HG02973 (cell line): ENCODE results near the gene PREX1.
"Not testable (repeated sequence)": the region's sequence is repeated elsewhere in the genome, so short reads cannot be mapped to it uniquely, and the experiment has no call there.

Experiments used
- ATAC-seq: cut with Tn5 transposase; IDR thresholded peaks from one replicate; pipeline ENCODE4 v1.9.1; 2021; ENCODE audit warnings: moderate library complexity; ENCODE audit not compliant: unreplicated experiment

The PREX1 gene

DNA sequence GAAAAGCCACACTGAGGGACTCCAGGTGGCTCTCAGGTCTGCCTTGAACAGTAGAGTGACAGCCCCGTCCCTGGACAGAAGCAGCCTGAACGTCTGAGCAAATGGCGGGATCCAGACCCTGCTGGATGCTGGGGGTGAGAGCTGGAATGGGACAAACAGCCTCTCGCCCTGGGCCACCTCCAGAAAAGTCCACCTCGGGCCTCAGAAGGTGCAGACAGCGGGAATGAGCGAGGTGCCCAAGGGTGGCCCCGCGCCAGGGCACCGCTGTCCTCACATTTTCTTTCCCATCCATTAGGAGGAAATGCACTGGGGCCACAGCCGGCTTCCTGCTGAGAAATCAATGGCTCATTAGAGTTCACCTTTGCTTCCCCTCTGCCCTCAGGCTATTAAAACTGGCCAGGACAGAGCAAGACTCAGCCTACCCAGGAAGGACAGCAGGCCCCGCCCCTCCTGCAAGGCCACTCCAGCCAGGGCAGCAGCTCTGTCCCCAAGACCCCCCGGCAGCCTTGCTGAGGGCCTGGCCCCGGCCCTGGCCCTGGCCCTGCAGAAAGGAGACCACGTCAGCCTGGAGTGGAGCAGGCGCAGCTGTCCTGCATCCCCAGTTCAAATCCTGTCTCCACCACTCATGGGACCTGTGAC, 229.4 kb downstream of the PREX1 start:
- ATAC-seq = not testable (repeated sequence)

DNA sequence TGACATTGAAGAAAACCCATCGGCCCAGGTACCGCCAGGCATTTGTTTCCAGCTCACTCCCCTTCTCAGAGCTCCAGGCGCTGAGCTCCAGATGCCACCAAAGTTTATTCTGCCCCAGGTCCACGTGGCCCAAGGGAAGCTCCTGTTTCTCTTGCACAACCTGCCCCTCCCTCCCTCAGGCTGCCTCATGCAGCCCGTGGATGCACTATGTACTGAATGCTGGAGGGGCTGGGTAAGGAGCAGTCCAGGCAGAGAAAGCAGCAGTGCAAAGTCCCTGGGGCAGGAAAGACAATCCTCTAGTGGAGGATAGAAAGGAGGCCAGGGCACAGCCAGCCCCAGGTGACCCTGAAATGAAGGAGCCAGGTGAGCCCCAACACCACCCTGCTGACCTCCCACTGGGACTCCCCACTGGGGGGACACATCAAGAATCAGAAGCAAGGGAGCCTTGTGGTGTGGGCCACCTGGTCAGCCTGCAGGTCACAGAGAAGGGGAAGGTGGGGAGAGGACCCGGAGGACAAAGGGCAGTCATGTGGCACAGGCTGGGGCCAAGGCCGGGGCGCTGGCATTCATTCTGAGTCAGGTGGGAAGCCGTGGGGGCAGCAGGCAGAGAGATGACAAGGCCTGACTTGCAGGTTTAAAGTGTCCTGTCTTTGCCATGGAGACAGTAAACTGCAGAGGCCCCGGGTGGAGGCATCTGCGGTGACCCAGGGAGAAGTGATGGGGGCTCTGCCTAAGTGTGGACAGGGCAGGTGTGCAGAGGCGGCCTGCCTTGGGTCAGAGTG, 230.1 kb downstream of the PREX1 start:
- no peak for ATAC-seq

DNA sequence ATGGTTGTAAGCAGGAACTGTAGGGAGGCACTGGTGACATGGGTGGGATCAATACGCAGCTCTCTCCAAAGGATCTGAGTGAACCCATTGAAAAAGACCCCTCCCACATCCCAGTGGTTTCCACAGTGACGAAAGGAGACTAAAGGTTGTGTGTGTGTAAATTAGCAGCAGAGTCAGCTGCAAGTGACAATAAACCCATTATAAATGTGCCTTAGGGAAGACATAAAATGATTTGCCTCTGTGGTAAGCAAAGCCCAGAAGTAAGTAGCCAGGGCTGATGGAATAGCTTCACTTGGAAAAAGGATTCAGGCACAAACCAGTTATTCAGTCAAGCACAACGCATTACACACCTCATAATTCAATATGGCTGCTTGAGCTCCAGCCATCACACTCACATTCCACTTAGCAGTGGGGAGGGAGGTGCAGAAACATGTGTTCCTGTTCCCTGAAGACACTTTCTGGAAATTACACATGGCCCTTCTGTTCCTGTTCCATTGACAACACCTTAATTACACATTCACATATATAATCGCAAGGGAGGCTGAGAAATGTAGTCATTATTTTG, 231.4 kb downstream of the PREX1 start:
- ATAC-seq = no peak

DNA sequence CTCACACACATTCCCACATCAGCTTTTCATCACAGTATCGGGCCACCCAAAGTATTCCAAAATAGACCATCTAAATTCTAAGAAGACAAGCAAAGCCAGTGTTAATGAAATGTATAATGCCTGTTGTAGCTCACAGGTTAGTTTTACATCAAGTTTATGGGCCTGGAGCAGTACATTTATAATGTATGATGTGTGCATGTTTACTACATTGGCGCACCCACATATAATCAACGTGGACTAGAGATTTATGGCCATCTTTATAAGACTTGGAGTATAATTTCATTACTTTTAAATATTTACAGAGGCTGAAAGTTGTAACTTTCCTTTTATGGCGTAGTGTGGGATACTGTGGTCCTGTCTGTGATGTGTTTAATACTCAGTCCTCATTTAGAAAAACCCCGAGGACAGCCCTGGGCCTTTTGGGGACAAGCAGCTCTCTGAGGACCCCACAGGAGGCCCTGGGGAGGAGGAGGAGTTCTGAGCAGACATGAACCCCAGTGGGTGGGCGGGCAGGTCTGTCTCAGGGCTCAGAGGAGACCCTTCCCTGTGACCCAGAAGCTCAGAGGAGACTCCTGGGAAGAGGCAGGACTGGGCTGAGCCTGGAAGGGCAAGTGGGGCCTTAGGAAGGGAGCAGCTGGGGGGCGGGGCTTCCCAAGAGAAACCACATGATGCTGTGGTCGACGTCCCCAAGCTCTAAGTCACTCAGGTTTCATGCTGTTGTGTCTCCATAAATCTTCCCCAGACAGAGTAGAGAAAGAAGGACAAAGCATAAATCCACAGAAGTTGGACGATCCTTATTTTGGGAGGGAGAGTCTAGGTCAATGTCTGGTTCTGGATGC, 232.1 kb downstream of the PREX1 start:
- ATAC-seq = no peak

DNA sequence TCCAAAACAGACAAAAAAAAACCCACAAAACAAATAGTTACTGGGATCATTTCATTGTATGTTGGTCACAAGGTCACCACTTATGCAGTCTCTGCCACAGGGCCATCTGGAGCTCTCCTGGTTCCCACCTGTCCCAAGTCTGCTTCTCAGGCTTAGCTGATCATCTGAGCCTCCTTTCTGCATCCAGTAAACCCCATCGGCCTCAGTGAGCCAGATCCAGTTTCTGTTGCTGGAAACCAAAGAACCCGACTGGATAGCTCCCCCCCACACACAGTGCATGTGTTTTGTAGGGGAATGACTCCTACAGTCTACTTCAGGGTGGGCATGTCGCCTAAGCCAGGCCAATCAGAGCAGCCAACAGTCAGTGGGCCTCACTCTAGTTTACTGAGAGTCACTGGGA, 233.3 kb downstream of the PREX1 start:
- ATAC-seq = no peak

DNA sequence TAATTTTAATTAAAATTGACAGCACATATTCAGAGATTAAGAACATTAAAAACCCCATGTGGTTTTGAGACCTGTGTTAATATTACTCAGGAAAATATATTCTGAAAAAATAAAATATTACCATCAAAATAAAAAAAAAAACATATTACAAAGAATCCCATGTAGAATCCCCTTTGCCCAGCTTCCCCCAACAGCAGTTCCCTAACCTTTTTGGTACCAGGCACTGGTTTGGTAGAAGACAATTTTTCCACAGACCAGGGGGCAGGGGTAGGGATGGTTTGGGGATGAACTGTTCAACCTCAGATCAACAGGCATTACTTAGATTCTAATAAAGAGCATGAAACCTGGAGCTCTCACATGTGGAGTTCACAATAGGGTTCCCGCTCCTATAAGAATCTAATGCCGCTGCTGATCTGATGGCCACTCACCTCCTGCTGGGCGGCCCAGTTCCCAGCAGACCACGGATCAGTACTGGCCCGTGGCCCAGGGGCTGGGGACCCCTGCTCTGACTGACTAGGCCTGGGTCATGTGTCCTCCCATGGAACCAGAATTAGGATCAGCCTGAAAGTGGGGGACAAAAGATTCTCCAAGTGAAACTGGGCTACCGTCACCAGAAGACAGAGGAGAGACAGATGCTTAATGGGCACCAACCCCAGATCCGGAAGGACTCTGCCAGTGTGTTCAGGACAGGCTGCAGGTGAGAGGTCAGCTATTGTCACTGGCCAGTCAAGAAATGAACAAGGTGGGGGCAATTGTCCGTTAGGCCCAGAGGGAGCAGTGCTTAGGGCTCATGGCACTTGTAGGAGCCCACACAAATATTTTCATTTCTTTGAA, 235.5 kb downstream of the PREX1 start:
- no peak for ATAC-seq

DNA sequence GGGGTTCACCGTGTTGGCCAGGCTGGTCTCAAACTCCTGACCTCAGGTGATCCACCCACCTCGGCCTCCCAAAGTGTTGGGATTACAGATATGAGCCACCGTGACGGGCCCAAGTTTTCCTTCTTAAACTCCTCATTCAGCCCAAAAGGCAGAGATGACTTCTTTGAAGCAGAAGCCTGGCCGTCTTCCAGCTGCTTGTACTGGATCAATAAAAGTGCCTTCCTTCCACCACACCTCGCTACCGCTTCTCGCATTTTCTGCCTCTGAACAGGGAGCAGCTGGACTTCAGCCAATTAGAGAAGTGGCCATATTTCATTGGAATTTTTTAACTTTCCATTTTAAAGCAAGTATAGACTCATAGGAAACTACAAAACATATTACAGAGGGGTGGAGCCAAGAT, 241.1 kb downstream of the PREX1 start:
- no peak for ATAC-seq

DNA sequence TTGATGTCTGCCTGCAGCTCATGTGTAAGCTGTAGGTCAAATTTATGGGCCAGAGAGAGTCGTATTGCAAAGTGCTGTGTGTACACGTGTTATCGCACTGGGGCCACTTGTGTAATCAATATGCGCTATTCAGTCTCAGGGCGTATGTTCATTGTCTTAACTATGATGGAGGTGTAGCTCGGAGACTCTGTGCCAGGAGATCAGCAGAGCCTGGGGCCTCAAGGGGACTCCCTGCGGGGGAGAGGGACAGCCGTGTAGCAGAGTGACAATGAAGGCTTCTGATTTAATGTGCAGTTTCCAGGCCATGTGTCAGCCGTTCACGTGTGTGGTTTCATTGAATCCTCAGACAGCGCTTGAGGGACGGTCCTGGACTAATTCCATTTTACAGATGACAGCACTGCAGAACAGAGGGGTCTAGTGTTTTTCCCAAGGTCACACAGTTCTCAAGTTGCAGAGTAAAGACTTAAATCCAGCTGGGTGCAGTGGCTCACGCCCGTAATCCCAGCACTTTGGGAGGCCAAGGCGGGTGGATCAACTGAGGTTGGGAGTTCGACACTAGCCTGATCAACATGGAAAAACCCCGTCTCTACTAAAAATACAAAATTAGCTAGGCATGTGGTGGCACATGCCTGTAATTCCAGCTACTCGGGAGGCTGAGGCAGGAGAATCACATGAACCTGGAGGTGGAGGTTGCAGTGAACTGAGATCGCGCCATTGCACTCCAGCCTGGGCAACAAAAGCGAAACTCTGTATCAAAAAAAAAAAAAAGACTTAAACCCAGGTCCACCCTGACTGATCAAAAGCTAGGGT, 242.5 kb downstream of the PREX1 start:
- no peak for ATAC-seq

DNA sequence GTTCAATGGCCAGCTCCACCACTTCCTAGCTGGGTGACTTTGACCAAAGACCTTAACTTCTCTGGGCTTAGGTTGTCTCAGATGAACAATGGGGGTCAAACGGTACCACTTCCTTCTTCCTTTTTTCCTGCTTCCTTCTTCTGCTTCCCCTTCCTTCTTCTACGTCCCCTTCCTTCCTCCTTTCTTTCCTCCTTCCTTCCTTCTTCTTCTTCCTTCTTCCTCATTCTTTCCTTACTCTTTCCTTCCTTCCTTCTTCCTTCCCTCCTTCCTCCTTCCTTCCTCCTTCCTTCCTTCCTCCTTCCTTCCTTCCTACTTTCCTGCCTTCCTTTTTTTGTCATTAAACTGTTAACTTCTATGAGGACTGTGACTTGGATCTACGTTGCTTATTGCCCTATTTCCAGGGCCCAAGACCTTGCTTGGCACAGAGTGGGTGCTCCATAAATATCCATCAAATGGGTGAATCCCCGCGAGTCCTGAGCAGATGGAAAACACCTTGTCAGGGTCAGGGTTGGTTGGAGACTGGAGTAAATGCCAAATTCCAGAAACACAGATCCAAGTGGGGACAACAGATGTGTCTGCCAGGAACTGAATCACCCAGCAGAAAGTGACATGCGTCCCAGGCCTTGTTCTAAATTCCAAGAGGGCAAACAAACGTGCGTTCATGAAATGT, 243.3 kb downstream of the PREX1 start:
- no peak for ATAC-seq

DNA sequence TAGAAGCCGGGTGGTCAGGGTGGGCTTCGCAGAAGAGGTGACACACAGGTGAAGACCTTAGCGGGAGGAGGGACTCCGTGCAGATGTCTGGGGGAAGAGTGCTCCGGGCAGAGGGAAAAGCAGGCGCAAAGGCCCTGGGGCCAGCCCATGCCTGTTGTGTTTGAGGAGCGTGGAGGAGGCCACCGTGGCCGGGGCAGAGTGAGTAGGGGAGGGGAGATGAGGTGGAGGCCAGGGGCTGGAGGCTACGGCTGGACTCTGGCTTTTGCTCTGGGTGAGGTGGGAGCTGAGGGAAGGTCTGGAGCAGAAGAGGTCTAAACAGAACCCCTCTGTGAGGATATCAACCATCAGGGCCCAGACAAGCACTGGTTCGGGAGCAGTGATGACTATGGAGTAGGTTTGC, 244.0 kb downstream of the PREX1 start:
- ATAC-seq = no peak

DNA sequence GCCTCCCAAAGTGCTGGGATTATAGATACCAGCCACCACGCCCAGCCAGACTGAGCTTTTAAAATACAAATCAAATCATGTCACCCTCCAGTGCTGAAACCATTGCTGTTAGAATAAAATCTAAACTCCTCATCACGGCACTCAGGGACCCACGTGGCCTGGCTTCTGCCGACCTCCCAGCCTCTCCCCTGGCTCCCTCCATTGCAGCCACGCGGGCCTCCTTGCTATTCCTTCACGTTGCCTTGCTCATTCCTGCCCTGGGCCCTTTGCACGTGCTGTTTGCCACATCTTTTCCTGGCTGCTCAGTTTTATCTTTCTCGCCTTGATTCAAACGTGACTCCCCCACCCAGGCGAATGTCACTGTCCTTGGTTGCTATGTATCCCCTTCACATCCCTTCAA, 244.6 kb downstream of the PREX1 start:
- ATAC-seq = no peak

DNA sequence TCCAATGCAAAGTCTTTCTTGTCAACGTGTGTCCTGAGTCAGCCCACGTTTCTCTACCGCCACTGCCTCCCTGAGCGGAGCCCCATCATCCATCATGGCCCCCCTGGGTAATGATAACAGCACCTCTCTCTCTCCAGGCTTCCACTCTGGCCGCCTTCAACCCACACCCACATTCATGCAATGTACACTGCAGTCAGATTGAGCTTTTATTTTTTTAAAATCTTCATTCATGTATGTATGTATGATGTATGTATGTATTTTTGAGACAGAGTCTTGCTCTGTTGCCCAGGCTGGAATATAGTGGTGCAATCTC, 245.2 kb downstream of the PREX1 start:
- no peak for ATAC-seq

DNA sequence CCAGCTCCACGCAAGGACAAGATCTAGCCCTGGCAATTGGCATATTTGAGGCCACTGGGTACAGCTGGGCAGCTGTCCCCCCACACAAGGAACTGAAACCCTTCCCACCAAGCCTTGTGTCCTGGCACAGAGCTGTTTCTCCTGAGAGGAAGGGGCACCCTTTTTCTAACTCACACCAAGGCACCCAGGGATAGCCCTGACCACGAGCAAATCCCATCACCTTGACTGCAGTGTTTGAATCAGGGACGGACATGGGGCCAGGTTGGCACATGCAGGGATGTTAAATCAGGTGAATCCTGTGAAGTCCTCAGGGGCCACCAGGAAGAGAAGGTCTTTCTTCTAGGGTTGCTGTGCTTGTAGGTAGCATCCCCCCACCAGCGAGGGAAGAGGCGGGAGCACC, 246.6 kb downstream of the PREX1 start:
- no peak for ATAC-seq

DNA sequence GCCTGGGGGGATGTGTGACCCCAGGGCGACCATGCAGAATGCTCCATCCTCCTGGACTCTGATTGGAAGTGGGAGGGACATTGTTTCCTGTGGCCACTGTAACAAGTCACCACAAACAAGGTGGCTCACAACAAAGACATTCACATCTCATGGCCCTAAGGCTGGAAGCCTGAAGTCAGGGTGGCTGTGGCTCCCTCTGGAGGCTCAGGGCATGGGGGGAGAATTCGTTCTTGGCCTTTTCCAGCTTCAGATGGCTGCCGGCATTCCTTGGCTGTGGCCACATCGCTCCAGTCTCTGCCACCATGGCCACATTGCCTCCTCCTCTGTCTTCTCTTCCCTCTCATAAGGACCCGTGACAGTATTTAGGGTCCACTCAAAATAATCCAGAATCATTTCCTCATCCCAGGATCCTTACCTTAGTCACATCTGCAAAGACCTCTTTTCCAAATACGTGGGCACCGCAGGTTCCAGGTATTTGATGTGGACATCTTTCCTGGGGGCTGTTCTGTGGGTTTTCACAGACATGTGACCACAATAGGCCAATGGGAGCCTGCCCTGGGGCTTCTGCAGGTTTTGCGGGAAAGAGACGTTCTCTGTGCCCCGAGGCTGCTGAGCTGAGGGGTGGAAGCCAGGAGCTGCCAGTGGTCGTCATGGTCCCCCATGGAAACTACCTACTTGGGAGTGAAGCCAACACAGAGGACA, 249.3 kb downstream of the PREX1 start:
- ATAC-seq = no peak

DNA sequence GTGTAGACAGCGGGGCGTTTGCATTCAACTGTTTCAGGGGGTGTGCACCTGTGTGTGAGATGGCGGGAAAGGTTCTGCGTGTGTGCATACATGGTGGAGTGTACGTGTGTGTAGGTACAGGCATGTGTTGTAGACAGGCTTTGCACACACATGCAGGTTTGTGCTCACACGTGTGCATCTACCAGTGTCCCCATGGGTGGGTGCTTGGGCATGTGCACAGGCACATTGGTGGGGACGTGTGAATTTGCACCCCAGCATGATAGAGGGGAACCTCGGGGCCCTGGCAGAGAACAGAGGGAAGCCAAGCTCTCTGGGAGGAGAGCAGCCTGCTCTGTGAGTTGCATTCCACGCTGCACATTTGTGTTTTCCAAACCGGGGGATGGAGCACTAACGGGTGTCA, 250.2 kb downstream of the PREX1 start:
- no peak for ATAC-seq

DNA sequence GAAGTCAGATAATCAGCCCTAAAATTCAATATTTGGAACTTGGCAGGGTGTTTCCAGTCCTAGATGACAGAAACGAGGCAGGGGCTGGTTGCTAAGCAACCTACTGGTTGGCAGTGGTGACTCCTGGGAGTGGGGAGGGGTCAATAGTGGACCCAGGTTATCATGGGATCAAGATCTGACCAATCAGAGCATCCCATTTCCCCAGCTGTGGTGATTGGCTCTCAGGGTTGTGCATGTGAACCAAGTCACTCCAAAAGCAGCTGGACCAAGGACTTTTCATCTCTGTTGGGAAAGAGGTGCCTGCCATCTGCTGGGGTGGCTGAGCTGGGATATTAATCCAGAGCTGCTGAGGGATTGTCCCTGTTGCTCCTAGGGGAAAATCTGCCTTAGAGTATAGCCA, 253.4 kb downstream of the PREX1 start:
- no peak for ATAC-seq
